ENCODE measurements around the gene C10orf95. TPM values are rescaled to one million over a fixed set of nuclear protein-coding genes. Genes with fewer than 3 reads are reported as not detected.

Gene C10orf95
- total and polyA plus RNA-seq, 11 donors, result 0.18 to 0.21 TPM; not detected in 9

GRCh38 chr10:102465466-102465865, 14.1 kb upstream of the C10orf95 start:
- ATAC-seq, result no peak
- H3K36me3 ChIP-seq, result no peaks in the 10 kb centered on the region
- H3K4me1 ChIP-seq, result peaks cover 0 to 39% (median 14%) of the 10 kb centered on the region in 12 donors
- H3K27me3 ChIP-seq, result no peaks in the 10 kb centered on the region
- no peak for DNase-seq
- intact Hi-C loops (cut with DNase I), result no loop called here
- no peak overlapping the region for H3K4me3 ChIP-seq
- WGBS, 4 donors, result 58 to 75% (median 64%) methylated on average over 3 of the region's 3 CpGs
- no peak overlapping the region for H3K27ac ChIP-seq
- H3K9me3 ChIP-seq, result no peaks in the 10 kb centered on the region
- no peak for TF ChIP-seq CTCF (IDR thresholded peaks at IDR 0.05)
- TF ChIP-seq POLR2A (IDR thresholded peaks at IDR 0.05), result no peak

GRCh38 chr10:102463983-102464382, 12.6 kb upstream of the C10orf95 start:
- TF ChIP-seq CTCF (IDR thresholded peaks at IDR 0.05) (no peak), POLR2A (IDR thresholded peaks at IDR 0.05) (no peak)
- Histone ChIP-seq H3K4me1 (peaks cover 0 to 31% (median 14%) of the 10 kb centered on the region in 12 donors), H3K36me3 (no peaks in the 10 kb centered on the region), H3K27ac (no peak overlapping the region), H3K27me3 (no peaks in the 10 kb centered on the region), H3K9me3 (no peaks in the 10 kb centered on the region), H3K4me3 (no peak overlapping the region)
- no peak for DNase-seq
- WGBS, 4 donors, result 88 to 92% (median 90%) methylated on average over 10 of the region's 10 CpGs
- no peak for ATAC-seq
- intact Hi-C loops (cut with DNase I), result loop anchor here in 1 of 10 donors (5.0 kb wide), 1 partner anchor 42 kb away; the partner anchor contains the start of gene FBXL15

GRCh38 chr10:102462512-102463054, 11.2 kb upstream of the C10orf95 start:
- Histone ChIP-seq H3K27me3 (no peaks in the 10 kb centered on the region), H3K4me3 (peak overlapping the region in 4 of 12 donors; percentile 3 to 25 (median 10)), H3K27ac (no peak overlapping the region), H3K4me1 (peaks cover 0 to 29% (median 14%) of the 10 kb centered on the region in 12 donors), H3K36me3 (no peaks in the 10 kb centered on the region), H3K9me3 (no peaks in the 10 kb centered on the region)
- DNase-seq (no peak), ATAC-seq (no peak)
- WGBS, 4 donors, result 79 to 82% (median 79%) methylated on average over 6 of the region's 6 CpGs
- TF ChIP-seq POLR2A (IDR thresholded peaks at IDR 0.05), result no peak
- TF ChIP-seq CTCF (IDR thresholded peaks at IDR 0.05), result no peak
- intact Hi-C loops (cut with DNase I), result loop anchor here in 1 of 10 donors (5.0 kb wide), 1 partner anchor 40 kb away; the partner anchor contains the start of gene FBXL15

GRCh38 chr10:102461187-102462054, 10.1 kb upstream of the C10orf95 start:
- ATAC-seq (peak; percentile 90 to 99 (median 96)), DNase-seq (peak; percentile 91 to 97 (median 93))
- H3K27me3 ChIP-seq, result no peaks in the 10 kb centered on the region
- peak overlapping the region; percentile 29 to 87 (median 60) for H3K4me3 ChIP-seq
- 5% methylated on average over 39 to 54 of the region's 54 CpGs for WGBS, 4 donors
- TF ChIP-seq POLR2A (IDR thresholded peaks at IDR 0.05) (peak in 1 of 2 donors; percentile 58), CTCF (IDR thresholded peaks at IDR 0.05) (no peak)
- intact Hi-C loops (cut with DNase I), result loop anchor here in 1 of 10 donors (5.0 kb wide), 1 partner anchor 39 kb away; the partner anchor contains the start of gene FBXL15
- H3K27ac ChIP-seq, result peak overlapping the region in 7 of 12 donors; percentile 0 to 62 (median 22)
- H3K9me3 ChIP-seq, result no peaks in the 10 kb centered on the region
- no peaks in the 10 kb centered on the region for H3K36me3 ChIP-seq
- H3K4me1 ChIP-seq, result peaks cover 0 to 29% (median 14%) of the 10 kb centered on the region in 12 donors

Data from heart left ventricle (tissue), 16 donors.